ENCODE results near the gene LILRA2.
A peak's percentile ranks its signal among the peaks of the same experiment; 100 is the strongest.
"Not testable (repeated sequence)": the region's sequence is repeated elsewhere in the genome, so short reads cannot be mapped to it uniquely, and the experiment has no call there.

The LILRA2 gene

DNA sequence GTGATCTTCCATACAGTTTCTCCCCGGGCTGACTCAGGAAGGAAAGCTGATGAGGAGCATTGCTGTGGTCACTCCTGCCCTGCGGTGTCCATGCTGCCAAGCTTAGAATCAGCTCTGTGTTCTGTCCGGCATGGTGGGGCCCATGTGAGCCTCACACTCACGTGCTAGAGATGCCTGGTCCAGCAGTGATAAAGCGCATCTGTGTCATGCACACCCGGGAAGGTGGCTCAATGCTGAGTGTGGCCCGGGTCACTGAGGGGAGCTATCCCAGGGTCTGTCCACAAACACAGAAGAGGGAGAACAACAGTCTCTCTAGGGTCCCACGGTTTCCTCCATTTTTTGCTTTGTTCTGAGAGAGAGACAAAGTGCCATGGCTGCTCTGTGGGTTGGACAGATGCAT lies 53.2 kb downstream of the LILRA2 start:
- no peaks in the 10 kb centered on the region for H3K9me3 ChIP-seq (ENCODE audit: insufficient read depth, low read depth, low read length)

DNA sequence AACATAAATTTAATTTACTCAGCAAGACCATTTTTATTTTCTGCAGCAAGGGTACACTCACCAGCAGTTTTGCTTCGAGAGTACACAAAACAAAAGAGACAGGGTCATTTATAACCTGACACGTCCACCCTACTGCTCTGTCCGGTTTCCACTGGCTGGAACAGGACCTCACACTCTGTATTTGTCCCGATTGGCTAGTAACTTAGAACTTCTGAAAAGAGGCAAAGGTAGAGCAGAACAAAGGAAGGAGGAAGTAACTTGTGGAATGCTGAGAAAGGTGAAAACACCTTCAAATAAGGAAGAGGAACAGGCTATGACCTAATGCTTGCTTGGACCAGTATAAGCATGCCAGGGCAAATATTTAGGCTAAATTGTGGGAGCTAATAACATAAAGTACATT lies 54.3 kb downstream of the LILRA2 start:
- H3K4me3 ChIP-seq (ENCODE audit: low read length, poor library complexity, severe bottlenecking); H3K27me3 ChIP-seq (ENCODE audit: insufficient read depth, low read length, poor library complexity, severe bottlenecking); H3K36me3 ChIP-seq (ENCODE audit: insufficient read depth, low read length); H3K9me3 ChIP-seq (ENCODE audit: insufficient read depth, low read depth, low read length); H3K79me2 ChIP-seq (ENCODE audit: insufficient read depth, low read length); H3F3A ChIP-seq (ENCODE audit: low read depth); H3K4me2 ChIP-seq (ENCODE audit: low read depth, low read length, poor library complexity, severe bottlenecking); H3K9me2 ChIP-seq (replicated peaks; ENCODE audit: low read depth, low read length); H3K9ac ChIP-seq (ENCODE audit: low read depth, low read length, poor library complexity, severe bottlenecking); H4K20me1 ChIP-seq (ENCODE audit: insufficient read depth, low read length, poor library complexity, severe bottlenecking): not testable (repeated sequence)
- Histone ChIP-seq H3K4me1 (ENCODE audit: insufficient read depth, low read length, poor library complexity, severe bottlenecking) (peaks cover 73% of the 10 kb centered on the region), H2AFZ (ENCODE audit: low read length) (peak overlapping the region; percentile 28; the same call in 1 of the 2 replicates)

More for the DNA sequence above, 53.2 kb downstream of the LILRA2 start:
- no peak overlapping the region for H3K4me3 ChIP-seq (ENCODE audit: low read length, poor library complexity, severe bottlenecking)
- H3K4me2 ChIP-seq (ENCODE audit: low read depth, low read length, poor library complexity, severe bottlenecking): no peak overlapping the region
- no peaks in the 10 kb centered on the region for H3K27me3 ChIP-seq (ENCODE audit: insufficient read depth, low read length, poor library complexity, severe bottlenecking)
- no peaks in the 10 kb centered on the region for H3F3A ChIP-seq (ENCODE audit: low read depth)
- no peaks in the 10 kb centered on the region for H3K79me2 ChIP-seq (ENCODE audit: insufficient read depth, low read length)
- no peaks in the 10 kb centered on the region for H3K36me3 ChIP-seq (ENCODE audit: insufficient read depth, low read length)
- H3K9ac ChIP-seq (ENCODE audit: low read depth, low read length, poor library complexity, severe bottlenecking): no peak overlapping the region
- TF ChIP-seq, protein P1, sequence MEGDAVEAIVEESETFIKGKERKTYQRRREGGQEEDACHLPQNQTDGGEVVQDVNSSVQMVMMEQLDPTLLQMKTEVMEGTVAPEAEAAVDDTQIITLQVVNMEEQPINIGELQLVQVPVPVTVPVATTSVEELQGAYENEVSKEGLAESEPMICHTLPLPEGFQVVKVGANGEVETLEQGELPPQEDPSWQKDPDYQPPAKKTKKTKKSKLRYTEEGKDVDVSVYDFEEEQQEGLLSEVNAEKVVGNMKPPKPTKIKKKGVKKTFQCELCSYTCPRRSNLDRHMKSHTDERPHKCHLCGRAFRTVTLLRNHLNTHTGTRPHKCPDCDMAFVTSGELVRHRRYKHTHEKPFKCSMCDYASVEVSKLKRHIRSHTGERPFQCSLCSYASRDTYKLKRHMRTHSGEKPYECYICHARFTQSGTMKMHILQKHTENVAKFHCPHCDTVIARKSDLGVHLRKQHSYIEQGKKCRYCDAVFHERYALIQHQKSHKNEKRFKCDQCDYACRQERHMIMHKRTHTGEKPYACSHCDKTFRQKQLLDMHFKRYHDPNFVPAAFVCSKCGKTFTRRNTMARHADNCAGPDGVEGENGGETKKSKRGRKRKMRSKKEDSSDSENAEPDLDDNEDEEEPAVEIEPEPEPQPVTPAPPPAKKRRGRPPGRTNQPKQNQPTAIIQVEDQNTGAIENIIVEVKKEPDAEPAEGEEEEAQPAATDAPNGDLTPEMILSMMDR (conservative IDR thresholded peaks at IDR 0.05; ENCODE audit: low read length): no peak
- TF ChIP-seq EZH2phosphoT487 (IDR thresholded peaks at IDR 0.05; ENCODE audit: borderline replicate concordance): no peak
- H4K20me1 ChIP-seq (ENCODE audit: insufficient read depth, low read length, poor library complexity, severe bottlenecking): no peaks in the 10 kb centered on the region
- no peak overlapping the region for H2AFZ ChIP-seq (ENCODE audit: low read length)
- peaks cover 72% of the 10 kb centered on the region for H3K4me1 ChIP-seq (ENCODE audit: insufficient read depth, low read length, poor library complexity, severe bottlenecking)
- no peaks in the 10 kb centered on the region for H3K9me2 ChIP-seq (replicated peaks; ENCODE audit: low read depth, low read length)

DNA sequence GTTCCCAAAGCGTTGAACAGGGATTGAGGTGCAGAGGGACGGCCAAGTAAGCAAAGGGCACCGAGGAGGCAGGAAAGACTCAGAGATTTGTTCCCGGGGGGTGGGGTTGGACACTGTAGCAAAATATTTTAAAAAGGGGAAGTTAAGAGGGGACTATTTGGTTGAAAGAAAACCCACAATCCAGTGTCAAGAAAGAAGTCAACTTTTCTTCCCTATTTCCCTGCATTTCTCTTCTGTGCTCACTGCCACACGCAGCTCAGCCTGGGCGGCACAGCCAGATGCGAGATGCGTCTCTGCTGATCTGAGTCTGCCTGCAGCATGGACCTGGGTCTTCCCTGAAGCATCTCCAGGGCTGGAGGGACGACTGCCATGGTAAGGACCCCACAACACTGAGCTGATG lies 56.7 kb downstream of the LILRA2 start, which contains the start of gene LILRB1:
Gene LILRB1, plus strand, starts transcription at position 223 of the 400 bp plus-strand sequence. CDS start 590 bp downstream, outside the sequence.
- not testable (repeated sequence) for H3K27me3 ChIP-seq (ENCODE audit: insufficient read depth, low read length, poor library complexity, severe bottlenecking); H4K20me1 ChIP-seq (ENCODE audit: insufficient read depth, low read length, poor library complexity, severe bottlenecking); H3K9me2 ChIP-seq (replicated peaks; ENCODE audit: low read depth, low read length); H3K9me3 ChIP-seq (ENCODE audit: insufficient read depth, low read depth, low read length); H3F3A ChIP-seq (ENCODE audit: low read depth); H3K36me3 ChIP-seq (ENCODE audit: insufficient read depth, low read length); H3K79me2 ChIP-seq (ENCODE audit: insufficient read depth, low read length)
- peak within 1 kb of the TSS; percentile 48 for H3K4me3 ChIP-seq (ENCODE audit: low read length, poor library complexity, severe bottlenecking)
- H2AFZ ChIP-seq (ENCODE audit: low read length): peak within 1 kb of the TSS; percentile 70; the same call in 1 of the 2 replicates
- peaks cover 62% of the 10 kb centered on the region for H3K4me1 ChIP-seq (ENCODE audit: insufficient read depth, low read length, poor library complexity, severe bottlenecking)
- H3K9ac ChIP-seq (ENCODE audit: low read depth, low read length, poor library complexity, severe bottlenecking): peak within 1 kb of the TSS; percentile 40
- H3K4me2 ChIP-seq (ENCODE audit: low read depth, low read length, poor library complexity, severe bottlenecking): peak within 1 kb of the TSS; percentile 71

DNA sequence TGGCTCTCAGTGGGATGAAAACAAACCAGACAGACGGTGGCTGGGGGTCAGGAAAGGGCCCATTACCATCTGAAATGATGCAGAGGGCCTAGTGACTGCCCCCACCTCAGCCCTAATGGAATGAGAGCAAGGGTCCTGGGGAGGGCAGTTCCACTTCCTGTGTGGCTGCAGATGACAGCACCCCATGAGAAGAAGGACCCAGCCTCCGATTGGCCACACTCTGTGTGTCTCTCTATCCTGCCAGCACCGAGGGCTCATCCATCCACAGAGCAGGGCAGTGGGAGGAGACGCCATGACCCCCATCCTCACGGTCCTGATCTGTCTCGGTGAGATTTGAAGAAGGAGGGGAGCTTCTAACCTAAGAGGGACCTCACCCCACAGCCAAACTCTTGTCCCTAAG lies 57.2 kb downstream of the LILRA2 start:
- H3F3A ChIP-seq (ENCODE audit: low read depth): no peaks in the 10 kb centered on the region
- TF ChIP-seq, protein P1 (conservative IDR thresholded peaks at IDR 0.05; ENCODE audit: low read length): no peak
- TF ChIP-seq EZH2phosphoT487 (IDR thresholded peaks at IDR 0.05; ENCODE audit: borderline replicate concordance): no peak
- peak overlapping the region; percentile 70; the same call in 1 of the 2 replicates for H2AFZ ChIP-seq (ENCODE audit: low read length)
- H3K36me3 ChIP-seq (ENCODE audit: insufficient read depth, low read length): no peaks in the 10 kb centered on the region
- peaks cover 57% of the 10 kb centered on the region for H3K4me1 ChIP-seq (ENCODE audit: insufficient read depth, low read length, poor library complexity, severe bottlenecking)
- no peaks in the 10 kb centered on the region for H3K9me3 ChIP-seq (ENCODE audit: insufficient read depth, low read depth, low read length)
- H3K9ac ChIP-seq (ENCODE audit: low read depth, low read length, poor library complexity, severe bottlenecking): peak overlapping the region; percentile 40
- peak overlapping the region; percentile 48 for H3K4me3 ChIP-seq (ENCODE audit: low read length, poor library complexity, severe bottlenecking)
- H3K79me2 ChIP-seq (ENCODE audit: insufficient read depth, low read length): no peaks in the 10 kb centered on the region
- H3K27me3 ChIP-seq (ENCODE audit: insufficient read depth, low read length, poor library complexity, severe bottlenecking): no peaks in the 10 kb centered on the region
- no peaks in the 10 kb centered on the region for H3K9me2 ChIP-seq (replicated peaks; ENCODE audit: low read depth, low read length)
- H4K20me1 ChIP-seq (ENCODE audit: insufficient read depth, low read length, poor library complexity, severe bottlenecking): no peaks in the 10 kb centered on the region
- peak overlapping the region; percentile 71 for H3K4me2 ChIP-seq (ENCODE audit: low read depth, low read length, poor library complexity, severe bottlenecking)

DNA sequence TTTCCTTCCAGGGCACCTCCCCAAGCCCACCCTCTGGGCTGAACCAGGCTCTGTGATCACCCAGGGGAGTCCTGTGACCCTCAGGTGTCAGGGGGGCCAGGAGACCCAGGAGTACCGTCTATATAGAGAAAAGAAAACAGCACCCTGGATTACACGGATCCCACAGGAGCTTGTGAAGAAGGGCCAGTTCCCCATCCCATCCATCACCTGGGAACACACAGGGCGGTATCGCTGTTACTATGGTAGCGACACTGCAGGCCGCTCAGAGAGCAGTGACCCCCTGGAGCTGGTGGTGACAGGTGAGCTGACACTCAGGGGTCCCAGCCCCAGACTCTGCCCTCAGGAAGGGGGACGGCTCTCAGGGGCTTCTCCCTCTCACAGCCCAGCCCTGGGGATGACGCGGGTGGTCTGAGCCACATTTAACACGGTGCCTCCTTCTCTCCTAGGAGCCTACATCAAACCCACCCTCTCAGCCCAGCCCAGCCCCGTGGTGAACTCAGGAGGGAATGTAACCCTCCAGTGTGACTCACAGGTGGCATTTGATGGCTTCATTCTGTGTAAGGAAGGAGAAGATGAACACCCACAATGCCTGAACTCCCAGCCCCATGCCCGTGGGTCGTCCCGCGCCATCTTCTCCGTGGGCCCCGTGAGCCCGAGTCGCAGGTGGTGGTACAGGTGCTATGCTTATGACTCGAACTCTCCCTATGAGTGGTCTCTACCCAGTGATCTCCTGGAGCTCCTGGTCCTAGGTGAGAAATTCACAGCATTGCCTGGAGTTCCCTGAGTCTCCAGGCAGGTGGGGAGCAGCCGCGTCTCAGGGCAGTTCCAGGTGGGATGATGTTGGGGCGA lies 58.1 kb downstream of the LILRA2 start:
- not testable (repeated sequence) for H3K9me2 ChIP-seq (replicated peaks; ENCODE audit: low read depth, low read length); H3K4me3 ChIP-seq (ENCODE audit: low read length, poor library complexity, severe bottlenecking); H4K20me1 ChIP-seq (ENCODE audit: insufficient read depth, low read length, poor library complexity, severe bottlenecking); H2AFZ ChIP-seq (ENCODE audit: low read length); H3K79me2 ChIP-seq (ENCODE audit: insufficient read depth, low read length); H3K27me3 ChIP-seq (ENCODE audit: insufficient read depth, low read length, poor library complexity, severe bottlenecking); H3K36me3 ChIP-seq (ENCODE audit: insufficient read depth, low read length); H3F3A ChIP-seq (ENCODE audit: low read depth); H3K9me3 ChIP-seq (ENCODE audit: insufficient read depth, low read depth, low read length); H3K9ac ChIP-seq (ENCODE audit: low read depth, low read length, poor library complexity, severe bottlenecking)
- Histone ChIP-seq H3K4me1 (ENCODE audit: insufficient read depth, low read length, poor library complexity, severe bottlenecking) (peaks cover 51% of the 10 kb centered on the region), H3K4me2 (ENCODE audit: low read depth, low read length, poor library complexity, severe bottlenecking) (peak overlapping the region; percentile 71)

DNA sequence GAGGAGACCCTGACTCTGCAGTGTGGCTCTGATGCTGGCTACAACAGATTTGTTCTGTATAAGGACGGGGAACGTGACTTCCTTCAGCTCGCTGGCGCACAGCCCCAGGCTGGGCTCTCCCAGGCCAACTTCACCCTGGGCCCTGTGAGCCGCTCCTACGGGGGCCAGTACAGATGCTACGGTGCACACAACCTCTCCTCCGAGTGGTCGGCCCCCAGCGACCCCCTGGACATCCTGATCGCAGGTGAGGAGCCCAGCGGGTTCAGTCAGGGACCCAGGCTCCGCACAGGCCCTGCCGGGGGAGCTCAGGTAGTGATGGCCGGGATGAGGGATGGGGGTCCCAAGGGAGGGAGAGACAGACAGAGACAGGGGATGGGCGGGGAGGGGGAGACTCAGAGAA lies 58.9 kb downstream of the LILRA2 start:
- not testable (repeated sequence) for H3K79me2 ChIP-seq (ENCODE audit: insufficient read depth, low read length); H3K9me3 ChIP-seq (ENCODE audit: insufficient read depth, low read depth, low read length); H3K27me3 ChIP-seq (ENCODE audit: insufficient read depth, low read length, poor library complexity, severe bottlenecking); H2AFZ ChIP-seq (ENCODE audit: low read length); H3K36me3 ChIP-seq (ENCODE audit: insufficient read depth, low read length); H3K9ac ChIP-seq (ENCODE audit: low read depth, low read length, poor library complexity, severe bottlenecking); H4K20me1 ChIP-seq (ENCODE audit: insufficient read depth, low read length, poor library complexity, severe bottlenecking); H3K9me2 ChIP-seq (replicated peaks; ENCODE audit: low read depth, low read length); H3K4me3 ChIP-seq (ENCODE audit: low read length, poor library complexity, severe bottlenecking); H3K4me2 ChIP-seq (ENCODE audit: low read depth, low read length, poor library complexity, severe bottlenecking); H3F3A ChIP-seq (ENCODE audit: low read depth)
- peaks cover 43% of the 10 kb centered on the region for H3K4me1 ChIP-seq (ENCODE audit: insufficient read depth, low read length, poor library complexity, severe bottlenecking)

Measured in Loucy (cell line).